Placental epithelial cell (primary cell): ENCODE data around the gene REST. TPM values are rescaled to one million over a fixed set of nuclear protein-coding genes. Genes with fewer than 3 reads are reported as not detected.

Experiments used
- small RNA-seq: library from RNA; depleted of rRNA; stranded (forward); fragments of <200 nt; gene quantifications from one replicate; pipeline ENCODE3, GENCODE V24; 2012
- total RNA-seq: library from RNA; depleted of rRNA; stranded (reverse); fragments of >200 nt; gene quantifications from 2 replicates; pipeline ENCODE4 v1.2.3, GENCODE V29; 2012

The REST gene
- total RNA-seq: 40.0 and 51.0 TPM in 2 replicates

GRCh38 chr4:56907489-56908205 is at the start of gene REST:
Gene REST, plus strand, starts transcription at chr4:56907900. Its CDS starts 2,739 bp downstream, at chr4:56910639.

GRCh38 chr4:56977321-56978012 is 69.8 kb downstream of the REST start, which contains the start of gene NOA1:
Gene NOA1, minus strand, starts transcription at chr4:56977606. Its CDS starts 21 bp downstream, at chr4:56977585.

GRCh38 chr4:56978750-56979303 is 71.1 kb downstream of the REST start, which contains the start of gene POLR2B:
Gene POLR2B, plus strand, starts transcription at chr4:56978896. Its CDS starts 90 bp downstream, at chr4:56978986.

Small RNAs within 50 kb of the gene (small RNA-seq; reads per million reads assigned to genes)
- not detected for gene RNU6-998P

Other genes with a start within 250 kb of the REST start
- gene HOPX, start 226.6 kb upstream of the REST start, total RNA-seq: 0.65 and 7.1 TPM in 2 replicates
- not detected in 2 replicates for gene SPINK2, start 86.2 kb upstream of the REST start, total RNA-seq
- gene NOA1, start 69.7 kb downstream of the REST start, total RNA-seq: 34.2 and 38.1 TPM in 2 replicates
- gene POLR2B, start 71.0 kb downstream of the REST start, total RNA-seq: 88.3 and 90.3 TPM in 2 replicates
- gene IGFBP7, start 202.5 kb downstream of the REST start, total RNA-seq: 39.0 and 55.4 TPM in 2 replicates